IPS DF 6.9 (cell line): Measurements from ENCODE around the gene PAIP2B.

Experiments used
- DNase-seq: peaks from one replicate; pipeline ENCODE4 v3.0.0-alpha.2; 2013; ENCODE audit warnings: low read depth, low spot score
- H3K27ac ChIP-seq: one replicate; pipeline ENCODE4 v1.5.1; 2013; ENCODE audit warnings: low read length, control low read depth
- H3K27me3 ChIP-seq: 2 replicates; pipeline ENCODE4 v1.6.1; 2013; ENCODE audit warnings: mild to moderate bottlenecking, low read length; ENCODE audit not compliant: control insufficient read depth, insufficient read depth
- H3K36me3 ChIP-seq: 2 replicates; pipeline ENCODE4 v1.6.1; 2013; ENCODE audit warnings: low read length; ENCODE audit not compliant: control insufficient read depth, insufficient read depth
- H3K4me1 ChIP-seq: 2 replicates; pipeline ENCODE4 v1.6.1; 2013; ENCODE audit warnings: low read length; ENCODE audit not compliant: control insufficient read depth, insufficient read depth
- H3K4me3 ChIP-seq: 2 replicates; pipeline ENCODE4 v1.5.1; 2013; ENCODE audit warnings: mild to moderate bottlenecking, low read length
- H3K9me3 ChIP-seq: 2 replicates; pipeline ENCODE4 v1.6.1; 2013; ENCODE audit warnings: low read length, inconsistent platforms; ENCODE audit not compliant: control insufficient read depth, insufficient read depth
- WGBS: extraction: QIAGEN DNeasy Blood & Tissue Kit; methylation state at CpG from one replicate; pipeline ENCODE4 v1.1.7; 2013; ENCODE audit warnings: mixed read lengths, missing lambda C conversion rate; ENCODE audit not compliant: insufficient read length, insufficient coverage; 5-methylcytosine and 5-hydroxymethylcytosine counted together

Gene PAIP2B

DNA sequence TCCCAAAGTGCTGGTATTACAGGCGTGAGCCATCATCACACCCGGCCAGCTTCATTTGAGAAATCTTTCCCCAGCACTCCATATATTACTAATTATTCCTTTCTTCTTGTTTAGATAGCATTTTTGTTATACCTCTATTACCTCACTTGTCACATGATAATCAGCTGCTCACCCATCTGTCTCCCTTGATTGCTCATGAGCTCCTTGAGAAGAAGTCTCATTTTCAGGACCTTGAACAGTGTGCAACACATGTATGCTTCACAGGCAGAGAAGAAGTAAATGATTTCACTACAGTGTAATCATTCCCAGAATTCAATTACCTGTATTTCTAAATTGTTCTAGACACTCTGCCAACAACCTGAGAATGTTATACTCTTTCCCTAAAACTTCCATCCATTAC lies 6.2 kb downstream of the PAIP2B start:
- Histone ChIP-seq H3K27ac (no peak overlapping the region), H3K4me1 (no peaks in the 10 kb centered on the region), H3K36me3 (no peaks in the 10 kb centered on the region), H3K9me3 (no peaks in the 10 kb centered on the region), H3K4me3 (no peak overlapping the region), H3K27me3 (no peaks in the 10 kb centered on the region)
- no peak for DNase-seq
- no CpG with 5 or more reads among the region's 2 CpGs for WGBS

GRCh38 chr2:71216501-71216900 lies 10.4 kb downstream of the PAIP2B start:
- H3K9me3 ChIP-seq: no peaks in the 10 kb centered on the region
- no peak overlapping the region for H3K27ac ChIP-seq
- H3K4me3 ChIP-seq: no peak overlapping the region
- no peak for DNase-seq
- H3K36me3 ChIP-seq: no peaks in the 10 kb centered on the region
- no peaks in the 10 kb centered on the region for H3K27me3 ChIP-seq
- WGBS: no CpG with 5 or more reads among the region's 1 CpG
- H3K4me1 ChIP-seq: no peaks in the 10 kb centered on the region

DNA sequence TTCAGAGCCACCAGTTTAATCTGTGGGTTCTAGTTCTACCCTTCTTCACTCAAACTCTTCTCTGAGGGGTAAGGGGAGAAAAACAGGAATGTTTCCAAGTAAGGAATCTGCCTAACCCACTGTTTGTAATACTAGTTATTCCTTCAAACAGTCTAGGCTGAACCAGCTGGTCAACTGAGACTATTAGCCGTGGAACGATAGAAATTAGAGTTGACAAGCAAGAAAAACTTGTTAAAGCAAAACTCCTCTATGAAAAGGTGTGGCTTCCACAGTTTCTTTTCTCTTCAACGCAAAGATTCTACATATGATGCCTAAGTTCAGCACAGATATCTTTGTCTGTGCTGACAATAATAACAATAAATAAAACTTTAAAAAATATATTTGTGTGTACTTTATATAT lies 11.5 kb downstream of the PAIP2B start:
- Histone ChIP-seq H3K4me1 (no peaks in the 10 kb centered on the region), H3K27me3 (no peaks in the 10 kb centered on the region), H3K4me3 (no peak overlapping the region), H3K9me3 (no peaks in the 10 kb centered on the region), H3K36me3 (no peaks in the 10 kb centered on the region), H3K27ac (no peak overlapping the region)
- DNase-seq: no peak
- WGBS: no CpG with 5 or more reads among the region's 3 CpGs

DNA sequence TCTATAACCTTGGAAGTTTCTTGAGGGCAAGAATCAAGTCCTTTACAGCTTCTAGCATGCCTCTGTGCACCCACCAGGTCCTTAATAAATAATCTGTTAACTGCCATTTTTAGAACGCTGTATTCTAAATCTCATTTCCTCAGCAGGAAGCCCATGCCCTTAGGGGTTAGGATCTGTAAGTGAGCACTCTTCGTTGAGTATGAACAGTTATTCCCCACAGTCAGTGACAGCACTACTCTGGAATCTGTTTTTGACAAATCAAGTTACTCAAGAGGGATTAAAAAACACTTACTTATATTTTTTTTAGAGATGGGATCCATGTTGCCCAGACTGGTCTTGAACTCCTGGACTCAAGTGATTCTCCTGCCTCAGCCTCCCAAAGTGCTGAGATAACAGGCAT lies 14.6 kb downstream of the PAIP2B start:
- DNase-seq: no peak
- no peaks in the 10 kb centered on the region for H3K9me3 ChIP-seq
- H3K27ac ChIP-seq: no peak overlapping the region
- no peak overlapping the region for H3K4me3 ChIP-seq
- no peaks in the 10 kb centered on the region for H3K27me3 ChIP-seq
- H3K36me3 ChIP-seq: no peaks in the 10 kb centered on the region
- WGBS: no CpG with 5 or more reads among the region's 2 CpGs
- no peaks in the 10 kb centered on the region; the same call in 1 of the 2 replicates for H3K4me1 ChIP-seq

DNA sequence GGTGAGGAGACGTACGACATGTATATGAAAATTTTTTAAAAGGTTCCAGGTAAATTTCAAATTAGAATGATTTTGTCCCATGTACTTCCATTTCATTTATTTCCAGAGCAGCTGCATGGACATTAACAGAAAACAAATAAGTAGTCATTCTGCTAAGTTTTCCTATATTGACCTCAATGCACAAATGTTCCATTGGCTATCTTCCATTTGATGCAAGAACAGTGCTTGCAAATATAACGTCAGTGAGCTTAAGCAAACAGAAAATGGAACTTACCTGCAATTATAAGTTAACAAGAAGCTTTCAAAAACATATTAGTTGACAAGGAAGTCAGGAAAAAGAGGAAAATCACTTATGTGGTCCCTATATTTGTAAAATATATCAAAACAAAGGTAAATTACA lies 16.6 kb downstream of the PAIP2B start:
- H3K4me3 ChIP-seq: no peak overlapping the region
- H3K9me3 ChIP-seq: no peaks in the 10 kb centered on the region
- DNase-seq: no peak
- no CpG with 5 or more reads among the region's 3 CpGs for WGBS
- no peaks in the 10 kb centered on the region for H3K27me3 ChIP-seq
- H3K4me1 ChIP-seq: no peaks in the 10 kb centered on the region; the same call in 1 of the 2 replicates
- H3K36me3 ChIP-seq: no peaks in the 10 kb centered on the region
- H3K27ac ChIP-seq: no peak overlapping the region

DNA sequence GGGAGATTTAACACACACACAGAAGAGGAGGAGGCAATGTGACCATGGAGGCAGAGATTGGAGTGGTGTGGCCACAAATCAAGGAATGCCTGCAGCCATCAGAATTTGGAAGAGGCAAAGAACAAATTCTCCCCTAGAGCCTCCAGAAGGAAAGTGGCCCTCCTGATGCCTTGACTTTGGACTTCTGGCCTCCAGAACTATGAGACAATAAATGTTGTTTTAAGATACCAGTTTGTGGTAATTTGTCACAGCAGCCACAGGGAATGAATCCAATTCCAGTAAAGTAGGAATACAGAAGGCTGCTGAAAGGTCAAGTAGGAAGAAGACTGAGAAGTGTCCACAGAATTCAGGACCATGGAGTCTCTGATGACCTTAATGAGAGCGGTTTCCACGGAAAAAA lies 18.1 kb downstream of the PAIP2B start:
- Histone ChIP-seq H3K4me1 (no peaks in the 10 kb centered on the region; the same call in 1 of the 2 replicates), H3K27me3 (no peaks in the 10 kb centered on the region), H3K9me3 (no peaks in the 10 kb centered on the region), H3K36me3 (no peaks in the 10 kb centered on the region), H3K27ac (no peak overlapping the region), H3K4me3 (no peak overlapping the region)
- WGBS: no CpG with 5 or more reads among the region's 2 CpGs
- DNase-seq: no peak

- Histone ChIP-seq H3K4me1 (no peaks in the 10 kb centered on the region; the same call in 1 of the 2 replicates), H3K36me3 (no peaks in the 10 kb centered on the region), H3K4me3 (no peak overlapping the region), H3K9me3 (no peaks in the 10 kb centered on the region), H3K27ac (no peak overlapping the region), H3K27me3 (no peaks in the 10 kb centered on the region)
- WGBS: no CpG with 5 or more reads among the region's 1 CpG
- DNase-seq: no peak
Measured at GRCh38 chr2:71207601-71208000, 19.3 kb downstream of the PAIP2B start.

- H3K36me3 ChIP-seq: no peaks in the 10 kb centered on the region; the same call in 1 of the 2 replicates
- no peak overlapping the region for H3K27ac ChIP-seq
- no peaks in the 10 kb centered on the region for H3K27me3 ChIP-seq
- DNase-seq: no peak
- H3K4me3 ChIP-seq: no peak overlapping the region
- no peaks in the 10 kb centered on the region for H3K9me3 ChIP-seq
- H3K4me1 ChIP-seq: no peaks in the 10 kb centered on the region; the same call in 1 of the 2 replicates
Measured at GRCh38 chr2:71206271-71206670, 20.6 kb downstream of the PAIP2B start.

DNA sequence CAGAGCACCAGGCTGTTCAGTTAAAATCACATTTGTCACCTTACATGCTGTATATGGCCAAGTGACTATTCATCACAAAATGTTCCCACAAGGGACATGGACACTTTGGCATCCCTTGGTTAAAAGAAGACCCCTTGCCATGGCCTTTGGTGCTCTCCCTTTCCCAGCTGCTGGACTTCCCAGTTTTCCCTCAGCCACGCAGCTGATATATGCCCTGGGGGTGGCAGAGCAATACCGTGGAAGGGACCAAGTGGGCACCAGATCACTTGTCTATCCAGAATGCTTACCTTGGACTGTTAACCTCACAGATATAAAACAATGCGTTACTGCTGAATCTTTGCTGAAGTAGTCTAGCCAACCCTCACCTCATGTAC lies 35.3 kb downstream of the PAIP2B start:
- no peak for DNase-seq
- H3K9me3 ChIP-seq: no peaks in the 10 kb centered on the region
- no CpG with 5 or more reads among the region's 3 CpGs for WGBS
- H3K36me3 ChIP-seq: no peaks in the 10 kb centered on the region
- H3K4me3 ChIP-seq: no peak overlapping the region
- no peaks in the 10 kb centered on the region for H3K27me3 ChIP-seq
- peaks cover 2% of the 10 kb centered on the region; the same call in 1 of the 2 replicates for H3K4me1 ChIP-seq
- no peak overlapping the region for H3K27ac ChIP-seq

- no peaks in the 10 kb centered on the region for H3K9me3 ChIP-seq
- H3K4me3 ChIP-seq: no peak overlapping the region
- no peaks in the 10 kb centered on the region for H3K27me3 ChIP-seq
- no CpG with 5 or more reads among the region's 3 CpGs for WGBS
- no peaks in the 10 kb centered on the region for H3K36me3 ChIP-seq
- no peak for DNase-seq
- H3K4me1 ChIP-seq: peaks cover 3% of the 10 kb centered on the region; the same call in 1 of the 2 replicates
- H3K27ac ChIP-seq: no peak overlapping the region
Measured at GRCh38 chr2:71190656-71191569, 36.0 kb downstream of the PAIP2B start.

DNA sequence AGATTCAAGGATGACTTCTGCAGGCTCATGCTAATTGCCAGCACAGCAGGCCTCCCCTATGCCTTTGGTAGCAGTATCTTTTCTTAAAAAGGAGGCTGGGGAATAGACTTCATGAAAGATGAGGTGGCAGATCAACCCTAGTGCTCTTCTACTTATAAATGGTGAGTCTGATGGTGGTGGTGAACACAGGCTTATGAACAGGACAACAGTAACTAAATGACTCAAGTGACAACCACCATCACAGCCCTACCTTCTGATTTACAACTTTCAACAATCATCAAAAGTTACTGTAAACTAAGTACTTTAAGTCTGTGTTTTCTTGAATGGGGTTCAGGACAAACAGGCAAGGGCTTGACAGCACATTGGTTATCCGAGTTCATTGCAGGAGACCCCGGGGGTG lies 39.3 kb downstream of the PAIP2B start:
- H3K9me3 ChIP-seq: no peaks in the 10 kb centered on the region

More for the DNA sequence above, 39.3 kb downstream of the PAIP2B start:
- WGBS: no CpG with 5 or more reads among the region's 2 CpGs
- Histone ChIP-seq H3K4me1 (peaks cover 3% of the 10 kb centered on the region; the same call in 1 of the 2 replicates), H3K27ac (no peak overlapping the region), H3K36me3 (no peaks in the 10 kb centered on the region), H3K27me3 (no peaks in the 10 kb centered on the region), H3K4me3 (no peak overlapping the region)
- no peak for DNase-seq
